ENCODE data around the gene SPIRE2. TPM values are rescaled to one million over a fixed set of nuclear protein-coding genes. Genes with fewer than 3 reads are reported as not detected.

The SPIRE2 gene
- total and polyA plus RNA-seq, 9 of the 15 experiments (the other 6 are each of a cell fraction or from before 2014, with no cell fraction given): 0.70 to 7.5 (median 4.6) TPM

DNA sequence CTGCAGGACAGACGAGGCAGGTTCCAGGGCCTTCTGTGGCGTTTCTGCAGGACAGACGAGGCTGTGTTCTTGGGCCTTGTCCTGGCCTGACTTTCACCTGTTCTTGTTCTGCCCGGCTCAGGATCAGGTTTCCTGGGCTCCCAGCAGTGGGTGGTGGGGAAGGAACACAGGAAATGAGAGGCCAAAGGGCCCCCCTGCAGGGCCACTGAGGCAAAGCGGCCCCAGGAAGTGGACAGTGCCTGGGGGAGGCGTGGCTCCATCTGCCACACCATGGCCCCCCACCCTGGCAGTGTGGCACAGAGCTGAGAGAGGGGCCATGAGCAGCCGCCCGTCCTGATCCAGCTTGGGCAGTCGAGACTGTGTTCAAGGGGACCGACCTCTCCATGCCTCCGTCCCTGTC lies 20.7 kb downstream of the SPIRE2 start:
- Histone ChIP-seq H3K36me3 (ENCODE audit: control insufficient read depth, insufficient read depth, low read length) (no peaks in the 10 kb centered on the region), H3K4me1 (replicated peaks in 1 of 2; ENCODE audit: control insufficient read depth in 2 of 2, insufficient read depth in 2 of 2, low read length in 2 of 2) (peaks cover 0 to 33% of the 10 kb centered on the region in 2 experiments; a peak in 3 of 5 replicates), H4K20me1 (replicated peaks; ENCODE audit: control insufficient read depth, insufficient read depth, low read length) (no peaks in the 10 kb centered on the region), H3K27me3 (ENCODE audit: control insufficient read depth in 2 of 2, insufficient read depth in 2 of 2, low read length in 2 of 2) (no peaks in the 10 kb centered on the region), H3K4me3 (no peak overlapping the region), H3K9ac (ENCODE audit: insufficient read depth in 1 of 2, low read depth in 2 of 2, low read length in 2 of 2) (no peak overlapping the region), H3K9me3 (replicated peaks; ENCODE audit: control insufficient read depth, insufficient read depth, low read depth, low read length) (no peaks in the 10 kb centered on the region), H3K79me2 (ENCODE audit: control insufficient read depth, insufficient read depth, low read length) (no peaks in the 10 kb centered on the region), H3K9me1 (ENCODE audit: control insufficient read depth, insufficient read depth, low read length) (no peaks in the 10 kb centered on the region), H3K4me2 (ENCODE audit: insufficient read depth, low read length) (no peak overlapping the region), H2AFZ (ENCODE audit: low read depth, low read length) (no peak overlapping the region), H3K27ac (ENCODE audit: extremely low read depth, low read depth, low read length) (no peak overlapping the region)
- in situ Hi-C loops (cut with MboI) (no loop called here), intact Hi-C loops (cut with micrococcal nuclease) (no loop called here)
- WGBS (ENCODE audit: insufficient coverage, low coverage, missing lambda C conversion rate): 69% methylated on average over 11 of the region's 11 CpGs
- ATAC-seq (no peak), FAIRE-seq (no peak), DNase-seq (ENCODE audit: extremely low read depth in 1 of 4, low spot score in 3 of 4) (no peak)
- ChIA-PET POLR2A (interaction anchor here (0.6 kb wide), 1 partner anchor 73 kb away, joined by 4 read pairs; no protein-coding TSS in a partner anchor), CTCF (ENCODE audit: low intra/inter-chr PET ratio) (interaction anchor here (0.6 kb wide), 1 partner anchor 41 kb away, joined by 3 read pairs; no protein-coding TSS in a partner anchor)
- TF ChIP-seq PPARD (CRISPR knock-in tag; IDR thresholded peaks at IDR 0.05): no peak
- no peak for TF ChIP-seq JUNB (CRISPR knock-in tag; conservative IDR thresholded peaks at IDR 0.05)
- TF ChIP-seq CBFA2T2 (conservative IDR thresholded peaks at IDR 0.05): no peak
- no peak for TF ChIP-seq IRF2 (CRISPR knock-in tag; IDR thresholded peaks at IDR 0.05)
- BruUV-seq (replicated peaks): no TSS peak

DNA sequence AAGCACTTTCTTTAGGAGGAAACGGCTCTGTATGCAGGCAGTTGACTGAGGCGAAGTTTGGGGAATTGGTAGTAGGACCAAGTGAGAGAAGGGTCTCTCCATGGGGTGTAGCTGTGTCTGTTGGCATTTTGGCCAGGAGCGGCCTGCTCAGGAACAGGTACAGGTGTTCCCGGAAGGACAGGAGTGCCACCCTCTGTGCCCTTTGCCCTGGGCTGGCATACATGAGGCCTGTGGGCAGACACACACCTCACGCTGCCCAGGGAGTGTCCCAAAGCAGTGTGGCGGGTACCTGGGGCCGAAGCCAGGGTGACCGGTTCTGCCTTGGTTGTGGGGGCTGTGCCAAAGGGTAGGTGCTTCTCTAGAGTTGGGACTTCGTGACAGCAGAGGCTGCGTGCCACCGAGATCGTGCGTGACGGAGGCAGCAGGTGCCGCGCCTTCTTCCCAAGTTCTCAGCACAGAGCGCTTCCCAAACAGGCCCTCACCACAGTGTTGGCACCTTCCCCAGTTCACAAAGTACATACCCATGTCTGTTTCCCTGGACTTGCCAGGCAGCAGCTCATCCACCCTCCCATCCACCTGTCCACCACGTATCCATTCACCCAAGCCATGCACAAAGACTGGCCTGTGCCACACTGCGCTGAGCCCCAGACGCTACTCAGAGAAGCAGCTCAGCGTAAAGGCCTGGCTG lies 25.2 kb downstream of the SPIRE2 start:
- no peak for TF ChIP-seq ZNF780A (CRISPR knock-in tag; IDR thresholded peaks at IDR 0.05)
- TF ChIP-seq TOE1 (IDR thresholded peaks at IDR 0.05; ENCODE audit: borderline replicate concordance): no peak
- no peak for TF ChIP-seq TOE1 (CRISPR knock-in tag; IDR thresholded peaks at IDR 0.05; ENCODE audit: borderline replicate concordance, low read depth)
- TF ChIP-seq, protein P1, sequence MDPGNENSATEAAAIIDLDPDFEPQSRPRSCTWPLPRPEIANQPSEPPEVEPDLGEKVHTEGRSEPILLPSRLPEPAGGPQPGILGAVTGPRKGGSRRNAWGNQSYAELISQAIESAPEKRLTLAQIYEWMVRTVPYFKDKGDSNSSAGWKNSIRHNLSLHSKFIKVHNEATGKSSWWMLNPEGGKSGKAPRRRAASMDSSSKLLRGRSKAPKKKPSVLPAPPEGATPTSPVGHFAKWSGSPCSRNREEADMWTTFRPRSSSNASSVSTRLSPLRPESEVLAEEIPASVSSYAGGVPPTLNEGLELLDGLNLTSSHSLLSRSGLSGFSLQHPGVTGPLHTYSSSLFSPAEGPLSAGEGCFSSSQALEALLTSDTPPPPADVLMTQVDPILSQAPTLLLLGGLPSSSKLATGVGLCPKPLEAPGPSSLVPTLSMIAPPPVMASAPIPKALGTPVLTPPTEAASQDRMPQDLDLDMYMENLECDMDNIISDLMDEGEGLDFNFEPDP (CRISPR knock-in tag; IDR thresholded peaks at IDR 0.05): no peak
- no peak for TF ChIP-seq BCL6 (CRISPR knock-in tag; IDR thresholded peaks at IDR 0.05)
- no peak for TF ChIP-seq BDP1 (IDR thresholded peaks at IDR 0.05; ENCODE audit: insufficient read depth, insufficient read length)
- no peak for TF ChIP-seq MAFK (IDR thresholded peaks at IDR 0.05; ENCODE audit: low read length)
- no peak for TF ChIP-seq ZNF3 (CRISPR knock-in tag; IDR thresholded peaks at IDR 0.05)
- TF ChIP-seq ZBTB1 (CRISPR knock-in tag; IDR thresholded peaks at IDR 0.05; ENCODE audit: borderline replicate concordance, low read depth): no peak
- TF ChIP-seq ZNF146 (CRISPR knock-in tag; IDR thresholded peaks at IDR 0.05; ENCODE audit: unreplicated experiment): no peak
- TF ChIP-seq CBX2 (IDR thresholded peaks at IDR 0.05; ENCODE audit: insufficient read depth, low read length, poor library complexity, severe bottlenecking): no peak
- intact Hi-C loops (cut with micrococcal nuclease): no loop called here
- ChIA-PET POLR2A (interaction anchor here (0.5 to 0.6 kb wide), 2 partner anchors 9 to 196 kb away, joined by 3 read pairs; no protein-coding TSS in a partner anchor), CTCF (ENCODE audit: low intra/inter-chr PET ratio) (no interaction called here)
- in situ Hi-C loops (cut with MboI): no loop called here
- H3K4me3 ChIP-seq: no peak overlapping the region
- no peak overlapping the region for H2AFZ ChIP-seq (ENCODE audit: low read depth, low read length)
- no peaks in the 10 kb centered on the region for H3K9me1 ChIP-seq (ENCODE audit: control insufficient read depth, insufficient read depth, low read length)
- H3K4me2 ChIP-seq (ENCODE audit: insufficient read depth, low read length): no peak overlapping the region
- no peak for ATAC-seq
- H3K4me1 ChIP-seq (replicated peaks in 1 of 2; ENCODE audit: control insufficient read depth in 2 of 2, insufficient read depth in 2 of 2, low read length in 2 of 2): peaks cover 0 to 30% of the 10 kb centered on the region in 2 experiments; a peak in 2 of 5 replicates
- H3K27me3 ChIP-seq (ENCODE audit: control insufficient read depth in 2 of 2, insufficient read depth in 2 of 2, low read length in 2 of 2): no peaks in the 10 kb centered on the region
- H3K36me3 ChIP-seq (ENCODE audit: control insufficient read depth, insufficient read depth, low read length): no peaks in the 10 kb centered on the region
- no peaks in the 10 kb centered on the region for H4K20me1 ChIP-seq (replicated peaks; ENCODE audit: control insufficient read depth, insufficient read depth, low read length)
- no peaks in the 10 kb centered on the region for H3K79me2 ChIP-seq (ENCODE audit: control insufficient read depth, insufficient read depth, low read length)
- WGBS (ENCODE audit: insufficient coverage, low coverage, missing lambda C conversion rate): 66% methylated on average over 21 of the region's 21 CpGs
- no peak overlapping the region for H3K9ac ChIP-seq (ENCODE audit: insufficient read depth in 1 of 2, low read depth in 2 of 2, low read length in 2 of 2)
- no peaks in the 10 kb centered on the region for H3K9me3 ChIP-seq (replicated peaks; ENCODE audit: control insufficient read depth, insufficient read depth, low read depth, low read length)
- no peak overlapping the region for H3K27ac ChIP-seq (ENCODE audit: extremely low read depth, low read depth, low read length)
- DNase-seq (ENCODE audit: extremely low read depth in 1 of 4, low spot score in 3 of 4): no peak
- no peak for FAIRE-seq
- no TSS peak for BruUV-seq (replicated peaks)

All from K562 (cell line).